ENCODE data around the gene KRT6A.

KRT6A gene

DNA sequence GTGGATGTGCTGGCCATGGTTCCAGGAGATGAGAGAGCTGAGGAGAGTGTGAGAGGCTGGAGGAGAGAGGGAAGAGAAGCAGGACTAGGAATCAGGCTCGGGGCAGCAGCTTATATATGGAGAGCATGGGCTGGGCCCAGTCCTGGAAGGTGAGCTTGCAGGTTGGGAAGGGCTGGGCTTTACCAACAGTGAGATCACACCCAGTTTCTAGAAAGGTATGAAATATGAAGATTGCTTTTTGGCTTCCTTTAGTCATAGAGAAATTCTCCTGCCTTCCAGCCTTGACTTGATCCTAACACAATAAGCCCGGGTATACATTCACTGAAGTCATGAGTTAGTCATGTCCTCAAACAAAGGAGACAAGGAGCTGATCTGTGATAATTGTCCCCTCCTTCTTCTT, at the start of gene KRT6A:
TSS of gene KRT6A (minus strand) at position 86 of the 400 bp plus-strand sequence. CDS start at position 17, 69 bp downstream.
- DNase-seq (ENCODE audit: low read depth), result no peak

DNA sequence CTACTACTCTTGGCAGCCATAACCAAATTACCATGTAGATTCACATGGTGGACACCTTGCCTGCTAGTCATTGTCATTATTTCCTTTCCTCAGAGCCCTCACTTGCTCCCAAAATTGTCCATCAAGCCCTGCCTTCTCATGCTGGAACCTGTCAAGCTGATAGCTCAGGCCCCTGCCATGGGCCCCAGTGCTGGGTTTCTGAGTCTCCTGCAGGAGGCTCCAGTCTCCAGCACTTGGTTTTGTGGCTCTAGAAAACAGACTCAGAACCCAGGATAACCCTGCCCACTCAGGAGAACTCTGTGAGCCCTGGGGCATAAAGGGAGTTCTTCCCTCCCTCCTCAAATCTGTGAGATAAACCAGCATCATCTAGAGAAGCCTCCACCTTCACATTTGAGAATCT, 49.1 kb upstream of the KRT6A start:
- DNase-seq (ENCODE audit: low read depth), result no peak

DNA sequence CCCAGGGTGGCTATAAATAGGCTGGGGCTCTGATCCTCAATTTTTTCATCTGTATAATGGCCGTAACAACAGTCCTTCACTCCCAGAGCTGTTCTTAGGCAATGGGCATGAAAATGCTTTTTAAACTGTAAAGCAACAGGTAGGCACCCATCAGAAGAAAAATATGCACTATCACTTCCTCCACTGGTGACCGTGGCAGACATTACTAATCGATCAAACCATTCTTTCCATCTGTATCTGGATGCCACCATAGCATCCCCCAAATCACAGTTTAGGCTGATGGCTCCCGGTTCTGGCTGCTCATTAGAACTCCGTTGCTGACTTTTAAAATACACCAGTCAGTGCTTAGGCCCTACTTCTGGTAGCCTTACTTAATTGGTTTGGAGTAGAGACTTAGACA, 48.7 kb upstream of the KRT6A start:
- no peak for DNase-seq (ENCODE audit: low read depth)

DNA sequence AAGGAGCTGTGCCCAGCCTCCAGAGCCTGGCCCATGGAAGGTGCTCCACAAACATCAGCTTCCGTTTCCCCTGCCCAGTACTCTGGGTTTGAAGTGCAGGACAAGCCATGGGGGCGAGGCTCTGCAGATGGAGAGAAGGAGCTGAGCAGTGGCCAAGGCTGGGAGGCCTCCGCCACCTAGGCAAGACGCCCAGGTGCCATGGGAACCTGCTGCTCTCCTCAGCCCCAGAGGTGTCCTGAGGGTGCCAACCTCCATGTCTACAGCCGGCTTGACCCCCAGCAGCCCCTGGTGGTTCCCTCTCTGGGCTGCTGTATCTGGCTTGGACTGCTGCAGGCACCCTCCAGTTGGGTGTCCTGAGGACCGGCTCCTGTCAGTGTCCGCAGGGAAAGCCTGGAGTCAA, 47.5 kb upstream of the KRT6A start:
- DNase-seq (ENCODE audit: low read depth), result no peak

DNA sequence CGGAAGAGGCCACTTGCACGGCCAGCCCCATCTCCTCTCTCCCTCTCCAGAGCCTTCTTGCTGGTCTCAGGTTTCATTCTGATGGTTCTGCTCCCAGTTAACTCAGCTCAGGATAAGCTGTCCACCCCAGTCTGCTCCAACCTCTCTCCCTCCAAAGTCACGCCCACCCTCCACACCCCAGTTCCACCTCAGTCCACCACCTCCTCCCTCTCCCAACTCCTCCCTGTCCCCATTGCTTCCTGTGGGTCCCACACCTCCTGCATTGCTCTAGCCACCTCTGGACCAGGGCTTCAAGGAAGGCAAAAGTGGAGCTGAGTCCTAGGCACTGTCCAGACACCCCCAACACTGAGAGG, 46.7 kb upstream of the KRT6A start:
- no peak for DNase-seq (ENCODE audit: low read depth)

DNA sequence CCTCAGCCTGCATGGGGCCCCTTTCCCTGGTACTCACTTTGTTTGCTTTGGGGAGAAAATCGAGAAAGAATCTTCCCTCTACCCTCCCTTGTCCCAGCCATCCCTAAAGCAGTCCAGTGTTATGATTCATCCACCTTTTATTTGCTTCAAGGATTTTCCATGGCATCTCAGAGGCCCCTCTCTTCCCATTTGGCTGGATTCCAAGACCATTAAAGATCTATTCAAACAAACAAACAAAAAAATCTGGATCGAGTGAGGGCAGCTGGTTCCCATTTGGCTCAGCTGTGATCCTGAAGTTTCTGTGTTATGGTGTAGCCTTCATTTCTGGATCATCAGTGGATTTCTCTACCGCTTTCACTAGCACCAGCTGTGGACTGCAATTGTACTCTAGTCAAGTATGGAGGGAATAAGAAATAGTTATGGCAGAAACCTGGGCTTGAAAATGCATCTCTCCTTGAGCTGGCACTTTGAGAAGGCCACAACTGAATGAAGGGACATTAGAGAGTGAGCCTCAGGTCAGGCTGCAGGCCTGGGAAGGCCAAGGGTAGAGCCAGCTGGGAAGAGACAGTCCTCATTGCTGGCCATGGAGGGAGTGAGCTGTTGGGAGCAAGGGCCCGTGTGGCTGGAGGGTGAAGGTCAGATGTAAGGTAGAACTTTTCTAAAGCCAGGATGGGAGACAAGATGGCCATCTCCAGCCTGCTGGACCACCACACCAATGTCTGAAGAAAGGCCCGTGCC, 46.2 kb upstream of the KRT6A start:
- no peak for DNase-seq (ENCODE audit: low read depth)

DNA sequence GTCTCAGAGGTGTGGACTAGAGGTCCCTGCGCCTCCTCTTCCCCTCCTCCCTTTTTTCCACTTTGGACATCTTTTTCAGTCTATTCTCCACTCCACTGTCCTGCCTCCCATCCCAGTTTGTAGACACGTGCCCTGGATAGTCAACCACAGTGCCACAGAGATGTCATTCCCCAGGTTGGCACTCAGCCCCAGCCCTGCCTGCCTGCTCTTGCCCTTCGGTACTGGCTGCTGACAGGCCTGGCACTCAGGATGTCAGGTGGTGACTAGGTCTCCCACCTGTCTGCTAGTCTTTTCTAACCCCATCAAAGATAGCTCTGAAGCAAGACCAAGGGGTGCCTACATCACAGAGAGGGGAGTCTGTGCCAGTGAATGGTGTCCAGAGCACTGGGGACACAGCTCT, 44.0 kb upstream of the KRT6A start:
- DNase-seq (ENCODE audit: low read depth), result no peak

DNA sequence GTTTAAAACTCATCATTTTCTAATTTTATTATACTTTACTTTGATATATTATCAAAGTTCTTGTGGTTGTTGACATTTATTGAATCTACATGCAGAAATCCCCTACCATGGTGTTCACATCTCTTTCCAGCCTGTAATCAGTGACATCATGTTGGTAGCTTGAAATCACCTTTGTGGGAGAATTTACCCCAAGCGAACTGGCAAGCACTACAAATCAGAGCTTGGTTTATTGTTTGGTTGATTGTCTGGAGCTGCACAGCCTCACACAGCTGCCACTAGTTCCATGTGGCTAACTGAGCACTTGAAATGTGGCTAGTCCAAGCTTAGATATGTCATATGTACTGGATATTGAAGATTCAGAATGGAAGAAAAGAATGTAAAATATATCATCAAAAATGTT, 42.5 kb upstream of the KRT6A start:
- no peak for DNase-seq (ENCODE audit: low read depth)

DNA sequence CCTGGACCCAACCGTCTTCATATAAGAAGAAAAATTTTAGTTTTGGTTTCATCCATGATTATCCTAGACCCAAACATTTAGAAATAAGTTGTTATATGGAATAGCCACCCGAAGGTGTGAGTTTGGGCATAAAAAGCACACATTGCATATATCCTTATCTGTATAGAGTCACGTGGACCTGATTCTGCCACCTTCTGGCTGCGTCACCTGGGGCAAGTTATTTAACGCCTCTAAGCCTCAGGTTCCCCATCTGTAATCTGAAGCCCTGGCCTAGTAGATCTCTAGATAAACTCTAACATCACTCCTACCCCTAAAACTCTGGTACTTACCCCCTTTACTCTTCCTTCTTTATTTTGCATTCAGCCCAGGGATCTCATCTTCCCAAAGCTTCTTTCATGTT, 41.4 kb upstream of the KRT6A start:
- no peak for DNase-seq (ENCODE audit: low read depth)

DNA sequence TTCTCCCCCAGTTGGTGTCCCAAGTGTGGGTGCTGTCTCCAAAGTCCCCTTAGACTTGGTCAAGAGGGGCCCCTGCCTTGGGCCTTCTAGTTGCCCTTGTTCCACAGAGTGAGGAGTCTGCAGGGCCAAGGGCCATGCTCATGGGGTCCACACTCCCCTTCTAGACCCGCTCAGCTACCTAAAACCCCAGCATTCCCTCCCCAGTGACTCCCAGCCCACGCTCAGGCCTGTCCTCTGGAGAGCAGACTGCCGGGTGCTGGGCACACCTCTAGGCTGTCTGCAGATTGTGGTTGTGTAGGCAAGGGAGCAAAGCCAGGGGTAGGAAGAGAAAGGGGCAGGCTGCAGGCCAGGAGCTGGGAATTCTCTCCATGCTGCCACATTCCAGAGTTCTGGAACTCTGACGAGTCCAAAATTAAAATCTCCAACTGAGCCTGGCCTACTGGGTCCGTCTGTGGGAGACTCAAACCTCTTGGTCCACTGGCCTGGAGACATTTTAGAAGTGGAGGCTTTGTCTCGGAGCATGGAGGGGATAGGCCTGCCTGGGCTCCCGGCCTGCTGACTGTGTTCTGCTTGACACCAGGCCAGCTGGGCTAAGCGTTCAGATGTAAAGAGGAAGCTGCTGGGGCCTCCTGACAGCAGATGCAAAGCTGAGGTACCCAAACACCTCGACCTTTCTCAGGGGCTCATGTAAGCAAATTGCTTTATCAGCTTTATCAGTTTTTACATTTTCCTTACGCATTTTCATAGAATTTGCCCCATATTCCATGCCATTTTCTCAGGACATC, 40.8 kb upstream of the KRT6A start:
- no peak for DNase-seq (ENCODE audit: low read depth)

DNA sequence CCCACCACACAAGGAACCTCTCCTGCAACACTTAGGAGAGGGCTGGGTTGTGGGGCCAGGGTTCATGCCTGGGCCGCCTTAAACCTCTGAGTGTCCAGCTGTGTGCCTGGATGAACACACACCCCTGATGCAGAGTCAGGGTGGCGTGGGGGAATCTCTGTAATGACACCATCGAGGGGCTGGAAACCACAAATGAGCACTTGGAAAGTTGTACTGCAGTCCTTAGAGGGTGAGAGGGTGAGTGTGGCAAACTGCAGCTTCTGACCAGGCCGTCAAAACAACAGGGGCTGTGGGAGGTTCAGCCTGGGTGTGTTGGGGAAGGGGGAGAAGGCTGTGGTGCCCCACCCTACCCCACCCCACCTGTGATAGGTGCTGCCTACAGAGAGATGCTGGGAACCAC, 39.6 kb upstream of the KRT6A start:
- no peak for DNase-seq (ENCODE audit: low read depth)

DNA sequence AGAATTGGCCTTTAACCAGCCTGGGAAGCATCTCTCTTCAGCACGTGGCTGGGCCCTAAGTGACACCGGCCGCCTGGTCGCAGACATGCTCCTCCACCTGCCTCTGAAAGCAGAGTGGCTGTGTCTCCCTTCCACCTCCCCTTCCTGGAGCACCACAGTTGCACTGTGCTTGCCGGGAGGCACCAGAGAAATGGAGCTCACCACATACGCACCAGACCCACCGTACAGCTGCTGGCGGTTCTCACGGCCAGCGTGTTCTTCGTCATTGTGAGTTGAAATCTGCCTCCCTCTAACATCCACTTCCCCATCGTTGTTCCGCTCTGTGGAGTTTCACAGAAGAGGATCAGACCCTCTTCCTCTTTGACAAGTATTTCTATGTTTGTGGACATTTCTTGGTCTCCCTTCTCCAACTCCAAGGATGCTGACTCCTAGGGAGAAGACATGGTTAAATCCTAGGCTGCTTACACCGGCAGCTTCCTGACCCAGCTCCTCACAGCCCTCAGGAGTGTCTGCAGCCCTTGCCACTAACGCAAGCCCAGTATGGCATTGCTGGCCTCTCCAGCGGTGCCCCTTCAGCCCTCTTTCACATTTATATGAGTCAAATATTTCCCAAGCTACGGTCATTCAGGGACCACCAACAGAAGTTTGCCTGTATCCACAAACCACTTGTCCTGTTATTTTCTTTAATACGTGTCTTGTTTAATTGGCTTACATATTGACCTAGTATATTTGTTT, 38.7 kb upstream of the KRT6A start:
- no peak for DNase-seq (ENCODE audit: low read depth)

DNA sequence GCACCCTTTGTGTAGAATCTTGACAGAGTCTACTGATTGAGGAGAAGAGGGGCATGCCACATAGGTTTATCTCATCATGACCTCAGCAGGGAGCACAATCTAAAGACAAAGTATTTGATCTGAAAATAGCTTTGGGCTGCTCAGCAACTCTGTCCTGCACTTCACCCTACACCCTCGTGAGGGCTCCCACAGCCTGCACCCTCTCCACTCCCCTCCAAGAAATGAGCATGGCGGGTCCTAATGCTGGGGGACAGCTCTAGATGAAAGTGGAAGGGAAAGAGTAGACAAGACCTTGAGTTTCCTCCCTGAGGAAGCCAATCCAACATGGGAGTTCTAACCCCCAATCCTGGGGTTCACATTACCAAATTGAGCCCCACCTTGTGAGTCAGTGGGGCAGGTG, 37.8 kb upstream of the KRT6A start:
- no peak for DNase-seq (ENCODE audit: low read depth)

DNA sequence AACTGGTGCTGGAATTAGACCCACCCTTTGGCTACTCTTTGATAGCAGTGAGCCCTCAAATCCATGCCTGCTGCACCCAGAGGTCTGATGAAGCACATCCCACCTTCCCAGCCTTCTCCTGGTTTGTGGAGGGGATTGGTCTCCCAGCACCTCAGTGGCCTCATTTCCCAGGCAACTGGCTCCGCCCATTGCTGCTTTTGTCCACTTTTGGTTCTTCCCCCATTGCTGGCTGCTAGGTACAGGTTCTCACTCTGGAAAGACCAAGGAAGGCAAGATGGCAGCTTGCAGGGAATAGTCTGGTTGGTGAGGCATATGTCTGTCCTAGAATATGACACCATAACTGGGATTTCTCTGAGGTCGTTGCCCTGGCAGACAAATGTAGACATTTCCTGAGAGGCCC, 37.3 kb upstream of the KRT6A start:
- no peak for DNase-seq (ENCODE audit: low read depth)

DNA sequence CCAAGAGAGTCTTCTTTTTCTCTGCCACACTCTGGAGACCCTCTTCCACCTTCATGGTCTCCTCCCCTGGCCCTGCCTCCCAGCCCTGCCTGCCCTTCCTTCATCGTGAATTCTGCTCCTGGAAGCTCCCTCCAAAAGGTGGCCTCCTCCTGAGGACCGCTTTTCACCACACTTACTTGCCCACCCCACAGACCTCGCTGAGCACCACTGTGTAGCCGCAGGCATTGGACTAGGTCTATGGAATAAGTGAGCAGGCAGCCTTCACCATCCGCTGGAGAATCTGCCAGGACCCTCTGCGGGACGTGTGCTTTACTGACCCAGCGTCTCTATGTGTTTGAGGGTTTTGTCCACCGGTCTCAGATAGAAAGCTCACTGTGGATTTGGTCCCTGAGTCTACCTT, 36.8 kb upstream of the KRT6A start:
- DNase-seq (ENCODE audit: low read depth), result no peak

DNA sequence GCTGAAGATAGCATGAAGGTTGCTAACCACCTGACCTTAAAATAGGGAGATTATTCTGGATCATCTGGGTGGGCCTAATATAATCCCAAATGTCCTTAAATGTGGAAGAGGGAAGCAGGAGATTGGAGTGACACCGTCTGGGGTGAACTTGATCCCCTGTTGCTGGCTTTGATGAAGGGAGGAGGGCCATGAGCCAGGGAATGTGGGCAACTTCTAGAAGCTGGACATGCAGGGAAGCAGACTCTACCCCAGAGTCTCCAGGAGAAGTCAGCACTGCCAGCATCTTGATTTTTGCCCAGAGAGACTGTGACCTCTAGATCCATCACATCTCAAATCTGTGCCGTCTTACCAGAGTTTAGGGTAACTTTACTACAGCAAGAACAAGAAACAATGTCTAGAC, 36.4 kb upstream of the KRT6A start:
- DNase-seq (ENCODE audit: low read depth), result no peak

DNA sequence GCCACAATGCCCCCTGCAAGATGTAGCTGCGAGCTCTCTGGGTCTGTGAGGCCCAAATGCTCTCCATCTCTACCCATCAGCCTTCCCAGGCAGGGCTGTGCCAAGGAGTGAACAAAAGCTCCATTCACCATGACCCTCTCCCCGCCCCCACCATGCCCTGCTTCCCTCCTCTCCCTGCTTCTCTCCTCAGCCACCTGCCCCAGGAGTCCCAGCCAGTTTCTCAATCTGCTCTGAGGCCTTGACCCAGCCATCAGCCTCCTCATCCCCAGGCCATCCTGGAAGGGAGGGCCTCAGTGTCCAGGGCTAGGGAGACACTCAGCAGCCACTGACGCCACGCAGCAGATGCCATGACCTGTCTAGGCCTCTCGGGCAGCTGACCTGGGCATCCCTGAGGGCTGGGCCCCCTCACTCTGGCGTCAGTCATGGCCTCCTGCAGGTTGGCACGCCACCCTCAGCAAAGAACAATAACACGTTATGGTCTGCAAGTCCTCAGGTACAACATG, 35.6 kb upstream of the KRT6A start:
- DNase-seq (ENCODE audit: low read depth), result no peak

DNA sequence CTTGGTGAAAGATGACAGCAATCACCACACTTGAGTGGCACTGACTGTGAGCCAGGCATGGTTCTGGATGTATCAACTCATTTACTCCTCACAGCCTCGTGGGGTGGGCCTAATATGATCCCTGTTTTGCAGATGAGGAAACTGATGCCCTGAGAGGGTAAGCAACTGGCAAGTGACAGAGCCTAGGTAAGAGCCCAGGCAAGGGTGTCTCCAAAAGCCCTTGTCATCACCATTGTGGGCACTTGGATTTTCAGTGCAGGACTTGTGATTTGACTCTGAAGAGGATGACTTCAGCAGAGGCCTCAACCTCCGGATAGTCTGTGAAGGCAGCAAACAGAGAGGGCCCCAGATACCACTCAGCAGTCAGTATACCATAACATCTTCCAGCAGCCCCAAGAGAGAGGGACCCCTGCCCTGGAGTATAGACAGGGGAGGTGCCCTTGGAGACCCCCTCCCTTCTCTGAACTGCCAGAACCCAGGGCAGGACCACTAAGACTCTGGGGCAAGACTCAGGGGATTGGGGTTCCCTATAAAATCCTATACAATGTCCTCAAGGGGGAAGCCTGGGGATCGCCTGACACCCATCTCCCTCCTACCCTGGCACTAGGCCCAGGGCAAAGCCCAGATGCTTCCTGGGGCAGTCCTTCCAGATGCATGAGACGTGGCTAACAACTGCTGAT, 34.2 kb upstream of the KRT6A start:
- DNase-seq (ENCODE audit: low read depth), result no peak

DNA sequence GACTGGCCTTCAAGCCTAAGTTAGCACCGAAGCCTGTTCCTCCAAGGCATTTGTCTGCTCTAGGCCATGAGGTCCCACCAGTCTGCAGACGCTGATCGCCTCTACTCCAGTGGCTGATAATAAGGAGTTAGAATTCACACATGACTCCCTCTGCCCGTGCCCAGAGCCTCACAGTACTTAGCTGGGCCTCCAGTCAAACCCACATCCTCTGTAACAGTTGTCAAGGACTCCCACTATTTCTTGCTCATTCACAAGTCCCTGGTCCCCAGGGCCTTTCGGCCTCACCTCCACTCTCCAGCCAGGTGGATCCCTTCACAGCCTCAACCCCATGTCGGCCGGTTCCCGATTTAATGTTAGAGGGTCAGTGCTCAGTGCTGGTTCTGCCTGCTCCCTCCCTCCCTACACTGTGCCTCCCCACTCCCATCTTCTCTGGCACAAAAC, 33.5 kb upstream of the KRT6A start:
- DNase-seq (ENCODE audit: low read depth), result no peak

DNA sequence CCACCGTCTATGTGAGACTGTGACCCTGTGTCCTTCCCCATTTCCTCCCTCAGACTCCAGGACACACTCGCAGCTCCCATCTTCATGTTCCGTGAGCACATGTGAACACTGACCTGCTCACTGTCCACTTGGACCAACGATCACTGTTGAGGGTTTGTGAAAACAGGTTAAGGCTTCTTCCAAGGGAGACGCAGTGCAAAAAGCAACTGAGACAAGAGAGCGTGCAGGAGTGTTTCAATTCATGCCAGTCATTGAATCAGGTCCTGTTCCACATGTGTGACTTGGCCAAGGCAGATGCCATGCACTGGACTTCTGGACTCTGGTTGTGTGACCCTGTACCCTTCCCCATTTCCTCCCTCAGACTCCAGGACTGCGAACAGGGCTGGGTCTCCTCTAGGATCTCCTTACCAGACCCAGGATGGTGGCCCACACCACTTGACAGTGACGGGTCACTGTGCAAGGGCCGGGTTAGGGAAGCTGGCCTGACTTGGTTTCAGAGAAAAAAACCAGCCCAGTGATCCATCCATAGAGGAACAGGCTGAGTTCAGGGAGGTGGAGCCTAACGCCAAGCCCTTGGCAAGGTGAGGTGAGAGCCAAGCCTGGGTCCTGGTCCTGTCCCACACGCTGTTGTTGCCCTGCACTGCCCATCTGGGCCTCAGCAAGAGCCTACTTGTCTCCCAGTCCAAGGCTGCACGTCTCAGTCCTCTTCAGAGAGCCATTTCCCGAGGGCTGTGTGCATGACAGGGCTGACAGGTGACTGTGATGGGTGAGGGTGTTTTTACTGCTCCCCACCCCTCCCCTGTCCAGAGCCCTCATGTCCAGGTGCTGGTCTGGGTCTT, 32.8 kb upstream of the KRT6A start:
- no peak for DNase-seq (ENCODE audit: low read depth)

DNA sequence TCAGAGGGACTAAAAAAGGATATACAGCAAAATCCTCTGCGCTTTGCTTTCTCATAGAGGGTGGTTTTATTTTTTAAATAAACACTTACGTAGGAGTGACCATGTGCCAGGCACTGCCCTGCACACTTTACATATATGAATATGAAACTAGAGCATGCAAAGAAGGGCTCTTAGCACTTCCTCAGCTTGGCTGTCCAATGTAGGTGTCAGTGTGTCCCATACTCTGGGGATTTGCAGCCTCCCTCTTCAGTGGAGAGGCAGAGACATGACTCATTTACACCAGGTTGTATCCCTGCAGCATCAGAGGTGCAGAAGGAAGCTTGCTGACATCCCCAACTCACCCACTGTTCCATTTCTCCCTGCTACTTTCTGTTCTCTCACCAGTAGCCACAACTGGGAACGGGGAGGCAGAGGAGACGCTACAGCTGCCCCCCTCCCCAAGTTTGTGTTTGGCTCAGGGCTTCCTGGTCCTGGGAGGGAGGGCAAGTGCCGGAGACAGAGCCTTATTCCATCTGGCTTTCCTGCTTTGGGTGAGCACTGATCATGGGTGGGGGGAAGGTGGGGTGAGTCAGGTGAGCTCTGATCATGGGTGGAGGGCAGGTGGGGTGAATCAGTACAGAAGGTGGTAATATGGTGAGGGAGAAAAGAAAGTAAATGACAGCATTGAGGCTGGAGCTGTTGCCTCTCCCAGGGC, 32.0 kb upstream of the KRT6A start:
- no peak for DNase-seq (ENCODE audit: low read depth)
